Right lobe of liver (tissue), 4 donors: Measurements from ENCODE around the gene TRABD.

Experiments used
- POLR2A ChIP-seq: fragments of 450-650 bp; IDR thresholded peaks from one replicate; pipeline ENCODE4 v1.6.1; 2017; ENCODE audit warnings: antibody characterized with exemption, mild to moderate bottlenecking
- TF ChIP-seq, protein P1 (sequence below), 4 donors: fragments of 200-600 bp in 3 of 4; fragments of 450-650 bp in 1 of 4; IDR thresholded peaks; one replicate each; pipeline versions ENCODE4 v1.5.1 to v1.8.0; 2016 to 2022; ENCODE audit warnings: antibody characterized with exemption in 4 of 4, mild to moderate bottlenecking in 2 of 4
- donor health status: DM: no; HTN: no; CAD: no.
- donor health status: DM: no; HTN: no; CAD: no.
- donor health status: DM: no; HTN: yes; CAD: no.

DNA sequence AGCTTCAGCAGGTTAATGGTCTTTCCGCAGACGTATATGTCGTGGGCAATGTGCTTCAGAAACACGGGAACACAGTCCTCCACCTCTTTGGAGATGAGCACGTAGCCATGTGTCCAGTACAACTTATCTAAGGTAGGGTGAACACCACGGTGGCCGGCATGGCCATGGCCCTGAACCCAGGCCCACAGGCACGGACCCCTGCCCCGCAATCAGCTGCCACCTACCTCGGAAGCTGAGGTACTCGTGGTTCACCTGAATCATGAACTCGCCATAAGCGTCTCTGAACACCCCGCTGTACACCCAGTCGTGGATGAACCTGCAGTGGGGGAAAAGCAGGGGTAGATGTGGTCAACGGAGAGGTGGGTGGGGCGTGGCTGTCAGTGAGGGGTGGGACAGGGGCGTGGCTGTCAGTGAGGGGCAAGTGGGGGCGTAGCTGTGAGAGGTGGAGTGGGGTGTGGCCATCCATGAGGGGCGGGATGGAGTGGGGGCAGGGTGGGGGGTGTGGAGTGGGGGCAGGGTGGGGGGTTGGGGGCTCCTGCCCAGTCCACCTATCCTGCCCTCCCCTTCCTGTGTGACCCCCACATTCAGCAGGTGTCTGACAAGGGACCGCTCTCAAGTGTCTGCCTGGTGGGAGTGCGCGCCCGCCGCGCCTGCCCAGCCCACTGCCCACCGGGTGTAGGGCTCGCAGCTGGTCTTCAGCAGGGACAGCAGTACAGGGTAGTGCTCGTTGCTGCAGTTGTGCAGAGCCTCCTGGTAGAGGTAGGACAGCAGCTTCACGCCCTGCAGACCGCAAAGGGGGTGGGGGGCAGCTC lies 40.6 kb downstream of the TRABD start:
- TF ChIP-seq, protein P1, sequence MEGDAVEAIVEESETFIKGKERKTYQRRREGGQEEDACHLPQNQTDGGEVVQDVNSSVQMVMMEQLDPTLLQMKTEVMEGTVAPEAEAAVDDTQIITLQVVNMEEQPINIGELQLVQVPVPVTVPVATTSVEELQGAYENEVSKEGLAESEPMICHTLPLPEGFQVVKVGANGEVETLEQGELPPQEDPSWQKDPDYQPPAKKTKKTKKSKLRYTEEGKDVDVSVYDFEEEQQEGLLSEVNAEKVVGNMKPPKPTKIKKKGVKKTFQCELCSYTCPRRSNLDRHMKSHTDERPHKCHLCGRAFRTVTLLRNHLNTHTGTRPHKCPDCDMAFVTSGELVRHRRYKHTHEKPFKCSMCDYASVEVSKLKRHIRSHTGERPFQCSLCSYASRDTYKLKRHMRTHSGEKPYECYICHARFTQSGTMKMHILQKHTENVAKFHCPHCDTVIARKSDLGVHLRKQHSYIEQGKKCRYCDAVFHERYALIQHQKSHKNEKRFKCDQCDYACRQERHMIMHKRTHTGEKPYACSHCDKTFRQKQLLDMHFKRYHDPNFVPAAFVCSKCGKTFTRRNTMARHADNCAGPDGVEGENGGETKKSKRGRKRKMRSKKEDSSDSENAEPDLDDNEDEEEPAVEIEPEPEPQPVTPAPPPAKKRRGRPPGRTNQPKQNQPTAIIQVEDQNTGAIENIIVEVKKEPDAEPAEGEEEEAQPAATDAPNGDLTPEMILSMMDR (IDR thresholded peaks at IDR 0.05): no peak
- TF ChIP-seq POLR2A: no peak
